WTC11 (cell line): ENCODE measurements around the gene DNAJB9. TPM values are rescaled to one million over a fixed set of nuclear protein-coding genes. Genes with fewer than 3 reads are reported as not detected.

Experiments
- ATAC-seq: fragments of 200-7000 bp; cut with Tn5 transposase; 2 replicates; pipeline ENCODE4 v1.10.0; 2021; ENCODE audit warnings: mild to moderate bottlenecking, moderate library complexity
- CTCF ChIA-PET: fragments of 300-600 bp; sonication (Branson Sonifier 250); formaldehyde crosslinking; loops from one replicate; lab custom pipeline; 2021; ENCODE audit warnings: antibody characterized with exemption; lab: Charles Lee
- POLR2A ChIA-PET: fragments of 350-600 bp; sonication (Branson Sonifier 250); formaldehyde crosslinking; loops from one replicate; lab custom pipeline; 2021; ENCODE audit warnings: antibody characterized with exemption; lab: Charles Lee
- DNase-seq: peaks from one replicate; pipeline ENCODE4 v3.0.0; 2021; ENCODE audit warnings: low spot score
- H3K27ac Mint-ChIP-seq: 2 replicates; pipeline ENCODE4 v1.8.0; 2021; ENCODE audit warnings: mixed read lengths
- H3K27me3 Mint-ChIP-seq: 2 replicates; pipeline ENCODE4 v1.8.0; 2021; ENCODE audit warnings: low read depth, mild to moderate bottlenecking, moderate library complexity, mixed read lengths
- H3K36me3 Mint-ChIP-seq: 2 replicates; pipeline ENCODE4 v1.8.0; 2021; ENCODE audit warnings: mixed read lengths
- H3K4me1 Mint-ChIP-seq: 2 replicates; pipeline ENCODE4 v1.8.0; 2022; ENCODE audit warnings: mixed read lengths
- H3K4me3 Mint-ChIP-seq: 2 replicates; pipeline ENCODE4 v1.8.0; 2021; ENCODE audit warnings: mild to moderate bottlenecking, moderate library complexity, mixed read lengths
- H3K9me3 Mint-ChIP-seq: 2 replicates; pipeline ENCODE4 v1.8.0; 2021; ENCODE audit warnings: mixed read lengths
- ATF3 ChIP-seq: sonication (generic); formaldehyde crosslinking; conservative IDR thresholded peaks from 2 replicates; pipeline ENCODE4 v1.8.1; 2022; ENCODE audit warnings: mild to moderate bottlenecking, missing genetic modification reagents
- CDX4 ChIP-seq: fragments of 250-450 bp; sonication (Bioruptor Pico); IDR thresholded peaks from 2 replicates; pipeline ENCODE4 v1.9.0; 2021; ENCODE audit warnings: moderate library complexity, mild to moderate bottlenecking, inconsistent platforms, borderline replicate concordance
- CREB1 ChIP-seq: sonication (generic); formaldehyde crosslinking; IDR thresholded peaks from 2 replicates; pipeline ENCODE4 v1.8.0; 2023; ENCODE audit warnings: mild to moderate bottlenecking, missing genetic modification reagents
- GTF2I ChIP-seq: fragments of 250-450 bp; sonication (Bioruptor Pico); conservative IDR thresholded peaks from 2 replicates; pipeline ENCODE4 v1.4.0; 2021; ENCODE audit warnings: mild to moderate bottlenecking
- HMGA2 ChIP-seq: fragments of 250-450 bp; sonication (Bioruptor Pico); IDR thresholded peaks from 2 replicates; pipeline ENCODE4 v1.4.0; 2021; ENCODE audit warnings: mild to moderate bottlenecking, moderate library complexity
- NR2C2 ChIP-seq: sonication (generic); formaldehyde crosslinking; IDR thresholded peaks from 2 replicates; pipeline ENCODE4 v1.8.0; 2022; ENCODE audit warnings: mild to moderate bottlenecking, missing genetic modification reagents
- NR3C1 ChIP-seq: sonication (generic); formaldehyde crosslinking; conservative IDR thresholded peaks from 2 replicates; pipeline ENCODE4 v1.8.1; 2023; ENCODE audit warnings: low read depth, mild to moderate bottlenecking, missing genetic modification reagents
- RELA ChIP-seq: sonication (generic); formaldehyde crosslinking; IDR thresholded peaks from 2 replicates; pipeline ENCODE4 v1.8.1; 2022; ENCODE audit warnings: missing genetic modification reagents, mild to moderate bottlenecking, borderline replicate concordance
- TEAD4 ChIP-seq: sonication (generic); formaldehyde crosslinking; IDR thresholded peaks from 2 replicates; pipeline ENCODE4 v1.8.0; 2022; ENCODE audit warnings: mild to moderate bottlenecking, missing genetic modification reagents
- ZNF121 ChIP-seq: sonication (generic); formaldehyde crosslinking; IDR thresholded peaks from 2 replicates; pipeline ENCODE4 v1.8.0; 2023; ENCODE audit warnings: missing genetic modification reagents
- ZNF263 ChIP-seq: sonication (generic); formaldehyde crosslinking; IDR thresholded peaks from 2 replicates; pipeline ENCODE4 v1.8.1; 2022; ENCODE audit warnings: low read depth, mild to moderate bottlenecking, moderate library complexity, missing genetic modification reagents
- ZNF416 ChIP-seq: fragments of 250-450 bp; sonication (Bioruptor Pico); IDR thresholded peaks from 2 replicates; pipeline ENCODE4 v1.9.0; 2021; ENCODE audit warnings: mild to moderate bottlenecking, inconsistent platforms
- total RNA-seq: library from RNA; stranded (reverse); gene quantifications from 3 replicates; pipeline ENCODE4 v1.2.3, GENCODE V29; 2021
- TF ChIP-seq, protein P1 (sequence below): sonication (generic); formaldehyde crosslinking; IDR thresholded peaks from 2 replicates; pipeline ENCODE4 v1.8.1; 2023; ENCODE audit warnings: mild to moderate bottlenecking, missing genetic modification reagents, borderline replicate concordance
- TF ChIP-seq, protein P2 (sequence below): fragments of 250-450 bp; sonication (Bioruptor Pico); IDR thresholded peaks from 2 replicates; pipeline ENCODE4 v1.9.0; 2021; ENCODE audit warnings: mild to moderate bottlenecking

The DNAJB9 gene
- total RNA-seq, 1 experiment from 2014 or later: 6.6 TPM

GRCh38 chr7:108578937-108579336 lies 9.3 kb downstream of the DNAJB9 start:
- DNase-seq: no peak
- ATAC-seq: no peak
- H3K27me3 Mint-ChIP-seq: no peaks in the 10 kb centered on the region
- ChIA-PET CTCF (no interaction called here), POLR2A (interaction anchor here (1.5 kb wide), 1 partner anchor 9 kb away, joined by 7 read pairs; the partner anchor contains the start of genes DNAJB9 and THAP5)
- peaks cover 17% of the 10 kb centered on the region for H3K9me3 Mint-ChIP-seq
- no peak overlapping the region for H3K4me3 Mint-ChIP-seq
- H3K36me3 Mint-ChIP-seq: peaks cover 28% of the 10 kb centered on the region
- peaks cover 24% of the 10 kb centered on the region for H3K4me1 Mint-ChIP-seq
- H3K27ac Mint-ChIP-seq: no peak overlapping the region
- TF ChIP-seq CREB1 (CRISPR knock-in tag): no peak
- TF ChIP-seq NR3C1 (CRISPR knock-in tag): no peak
- no peak for TF ChIP-seq NR2C2 (CRISPR knock-in tag)
- TF ChIP-seq ATF3 (CRISPR knock-in tag): no peak
- TF ChIP-seq RELA (CRISPR knock-in tag): no peak

DNA sequence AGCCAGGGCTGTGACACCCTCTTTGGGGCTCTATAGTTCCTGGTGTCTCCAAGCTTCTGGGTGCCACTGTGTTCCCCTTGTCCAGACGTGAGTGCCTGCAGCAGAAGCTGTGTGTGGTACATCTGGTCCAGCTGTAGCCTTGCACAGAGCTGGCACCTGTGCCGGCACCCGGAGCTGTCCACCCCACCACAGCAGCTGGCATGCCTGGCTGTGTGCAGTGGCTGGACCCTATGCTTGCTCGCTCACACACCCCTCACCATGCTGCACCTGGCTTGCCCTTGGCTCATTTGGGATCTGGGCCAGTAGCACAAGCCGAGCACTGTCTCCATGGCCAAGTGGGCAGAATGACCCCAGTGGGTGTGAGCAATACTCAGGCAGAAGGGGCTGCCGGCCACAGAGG lies 10.6 kb downstream of the DNAJB9 start:
- Mint-ChIP-seq H3K9me3 (peaks cover 17% of the 10 kb centered on the region), H3K36me3 (peaks cover 25% of the 10 kb centered on the region), H3K27ac (no peak overlapping the region), H3K4me3 (no peak overlapping the region), H3K4me1 (peaks cover 24% of the 10 kb centered on the region), H3K27me3 (no peaks in the 10 kb centered on the region)
- TF ChIP-seq CDX4 (CRISPR knock-in tag): no peak
- no peak for TF ChIP-seq HMGA2 (CRISPR knock-in tag)
- no peak for TF ChIP-seq ZNF416 (CRISPR knock-in tag)
- no peak for TF ChIP-seq GTF2I (CRISPR knock-in tag)
- TF ChIP-seq, protein P1, sequence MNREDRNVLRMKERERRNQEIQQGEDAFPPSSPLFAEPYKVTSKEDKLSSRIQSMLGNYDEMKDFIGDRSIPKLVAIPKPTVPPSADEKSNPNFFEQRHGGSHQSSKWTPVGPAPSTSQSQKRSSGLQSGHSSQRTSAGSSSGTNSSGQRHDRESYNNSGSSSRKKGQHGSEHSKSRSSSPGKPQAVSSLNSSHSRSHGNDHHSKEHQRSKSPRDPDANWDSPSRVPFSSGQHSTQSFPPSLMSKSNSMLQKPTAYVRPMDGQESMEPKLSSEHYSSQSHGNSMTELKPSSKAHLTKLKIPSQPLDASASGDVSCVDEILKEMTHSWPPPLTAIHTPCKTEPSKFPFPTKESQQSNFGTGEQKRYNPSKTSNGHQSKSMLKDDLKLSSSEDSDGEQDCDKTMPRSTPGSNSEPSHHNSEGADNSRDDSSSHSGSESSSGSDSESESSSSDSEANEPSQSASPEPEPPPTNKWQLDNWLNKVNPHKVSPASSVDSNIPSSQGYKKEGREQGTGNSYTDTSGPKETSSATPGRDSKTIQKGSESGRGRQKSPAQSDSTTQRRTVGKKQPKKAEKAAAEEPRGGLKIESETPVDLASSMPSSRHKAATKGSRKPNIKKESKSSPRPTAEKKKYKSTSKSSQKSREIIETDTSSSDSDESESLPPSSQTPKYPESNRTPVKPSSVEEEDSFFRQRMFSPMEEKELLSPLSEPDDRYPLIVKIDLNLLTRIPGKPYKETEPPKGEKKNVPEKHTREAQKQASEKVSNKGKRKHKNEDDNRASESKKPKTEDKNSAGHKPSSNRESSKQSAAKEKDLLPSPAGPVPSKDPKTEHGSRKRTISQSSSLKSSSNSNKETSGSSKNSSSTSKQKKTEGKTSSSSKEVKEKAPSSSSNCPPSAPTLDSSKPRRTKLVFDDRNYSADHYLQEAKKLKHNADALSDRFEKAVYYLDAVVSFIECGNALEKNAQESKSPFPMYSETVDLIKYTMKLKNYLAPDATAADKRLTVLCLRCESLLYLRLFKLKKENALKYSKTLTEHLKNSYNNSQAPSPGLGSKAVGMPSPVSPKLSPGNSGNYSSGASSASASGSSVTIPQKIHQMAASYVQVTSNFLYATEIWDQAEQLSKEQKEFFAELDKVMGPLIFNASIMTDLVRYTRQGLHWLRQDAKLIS (CRISPR knock-in tag): no peak
- TF ChIP-seq, protein P2, sequence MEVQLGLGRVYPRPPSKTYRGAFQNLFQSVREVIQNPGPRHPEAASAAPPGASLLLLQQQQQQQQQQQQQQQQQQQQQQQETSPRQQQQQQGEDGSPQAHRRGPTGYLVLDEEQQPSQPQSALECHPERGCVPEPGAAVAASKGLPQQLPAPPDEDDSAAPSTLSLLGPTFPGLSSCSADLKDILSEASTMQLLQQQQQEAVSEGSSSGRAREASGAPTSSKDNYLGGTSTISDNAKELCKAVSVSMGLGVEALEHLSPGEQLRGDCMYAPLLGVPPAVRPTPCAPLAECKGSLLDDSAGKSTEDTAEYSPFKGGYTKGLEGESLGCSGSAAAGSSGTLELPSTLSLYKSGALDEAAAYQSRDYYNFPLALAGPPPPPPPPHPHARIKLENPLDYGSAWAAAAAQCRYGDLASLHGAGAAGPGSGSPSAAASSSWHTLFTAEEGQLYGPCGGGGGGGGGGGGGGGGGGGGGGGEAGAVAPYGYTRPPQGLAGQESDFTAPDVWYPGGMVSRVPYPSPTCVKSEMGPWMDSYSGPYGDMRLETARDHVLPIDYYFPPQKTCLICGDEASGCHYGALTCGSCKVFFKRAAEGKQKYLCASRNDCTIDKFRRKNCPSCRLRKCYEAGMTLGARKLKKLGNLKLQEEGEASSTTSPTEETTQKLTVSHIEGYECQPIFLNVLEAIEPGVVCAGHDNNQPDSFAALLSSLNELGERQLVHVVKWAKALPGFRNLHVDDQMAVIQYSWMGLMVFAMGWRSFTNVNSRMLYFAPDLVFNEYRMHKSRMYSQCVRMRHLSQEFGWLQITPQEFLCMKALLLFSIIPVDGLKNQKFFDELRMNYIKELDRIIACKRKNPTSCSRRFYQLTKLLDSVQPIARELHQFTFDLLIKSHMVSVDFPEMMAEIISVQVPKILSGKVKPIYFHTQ (CRISPR knock-in tag): no peak
- no peak for TF ChIP-seq ZNF121 (CRISPR knock-in tag)
- no peak for TF ChIP-seq TEAD4 (CRISPR knock-in tag)
- no peak for TF ChIP-seq ZNF263 (CRISPR knock-in tag)
- CTCF ChIA-PET: no interaction called here
- POLR2A ChIA-PET: no interaction called here
- ATAC-seq (no peak), DNase-seq (no peak)
